HG03565 (cell line): ENCODE measurements around the gene AKAP17A.
A peak's percentile ranks its signal among the peaks of the same experiment; 100 is the strongest.

Experiments used
- ATAC-seq: cut with Tn5 transposase; IDR thresholded peaks from one replicate; pipeline ENCODE4 v1.9.1; 2021; ENCODE audit warnings: mild to moderate bottlenecking, moderate library complexity; ENCODE audit not compliant: unreplicated experiment

AKAP17A gene

DNA sequence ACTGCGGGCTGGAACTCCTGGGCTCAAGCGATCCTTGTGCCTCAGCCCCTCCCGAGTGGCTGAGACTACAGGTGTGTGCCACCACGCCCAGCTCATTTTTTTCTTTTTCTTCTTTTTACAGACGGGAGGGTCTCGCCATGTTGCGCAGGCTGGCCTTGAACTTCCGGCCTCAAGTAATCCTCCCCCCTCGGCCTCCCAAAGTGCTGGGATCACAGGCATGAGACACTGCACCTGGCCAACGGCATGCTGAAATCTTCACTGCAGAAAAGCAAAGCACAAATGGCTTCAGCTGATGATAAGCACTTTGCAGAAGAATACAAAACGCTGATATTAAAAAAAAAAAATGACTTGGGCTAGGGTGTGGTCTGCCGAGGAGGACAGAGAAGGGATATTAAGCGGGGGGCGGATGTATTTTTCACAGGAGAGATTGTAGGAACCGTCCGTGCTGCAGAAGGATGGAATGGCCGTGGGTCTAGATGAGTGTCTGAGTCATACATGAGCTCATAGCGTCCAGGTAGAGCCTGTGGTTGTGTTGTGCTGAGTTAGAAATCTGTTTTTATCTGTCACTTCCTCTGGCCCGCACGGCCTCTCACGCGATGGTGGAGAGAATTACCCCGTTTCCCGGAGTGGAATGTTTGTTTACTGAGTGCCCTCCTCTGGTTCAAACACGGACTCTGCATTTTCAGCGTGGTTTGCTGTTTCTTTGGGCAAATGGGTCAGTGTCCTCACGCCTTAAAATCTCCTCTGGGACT is 8.5 kb upstream of the AKAP17A start:
- ATAC-seq: peak; percentile 89

DNA sequence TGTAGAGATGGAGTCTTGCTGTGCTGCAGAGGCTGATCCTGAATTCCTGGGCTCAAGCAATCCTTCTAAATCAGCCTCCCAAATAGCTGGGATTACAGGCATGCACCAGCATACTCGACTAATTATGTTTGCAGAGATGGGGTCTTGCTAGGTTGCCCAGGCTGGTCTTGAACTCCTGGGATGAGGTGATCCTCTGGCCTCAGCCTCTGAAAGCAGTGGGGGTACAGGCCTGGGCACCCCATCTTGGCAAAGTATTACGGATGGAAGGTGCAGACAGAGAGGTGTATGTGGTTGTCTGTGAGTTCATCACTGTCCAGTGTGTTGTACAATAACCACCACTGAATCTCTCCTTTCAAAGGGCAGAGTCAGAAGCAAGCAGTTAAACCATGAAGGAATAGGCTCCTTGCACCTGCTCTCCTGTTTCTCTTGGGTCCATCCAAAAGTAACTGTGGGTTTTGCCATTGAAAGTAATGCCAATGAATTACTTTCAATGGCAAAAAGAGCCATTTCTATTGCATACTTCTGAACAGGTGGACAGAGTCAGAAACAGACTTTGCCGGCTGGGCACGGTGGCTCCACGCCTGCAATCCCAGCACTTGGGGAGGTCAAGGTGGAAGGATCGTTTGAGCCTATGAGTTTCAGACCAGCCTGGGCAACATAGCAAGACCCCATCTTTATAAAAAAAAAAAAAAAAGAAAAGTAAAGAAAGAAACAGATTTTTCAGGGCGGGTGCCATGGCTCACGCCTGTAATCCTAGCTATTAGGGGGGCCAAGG is 7.0 kb upstream of the AKAP17A start:
- no peak for ATAC-seq

DNA sequence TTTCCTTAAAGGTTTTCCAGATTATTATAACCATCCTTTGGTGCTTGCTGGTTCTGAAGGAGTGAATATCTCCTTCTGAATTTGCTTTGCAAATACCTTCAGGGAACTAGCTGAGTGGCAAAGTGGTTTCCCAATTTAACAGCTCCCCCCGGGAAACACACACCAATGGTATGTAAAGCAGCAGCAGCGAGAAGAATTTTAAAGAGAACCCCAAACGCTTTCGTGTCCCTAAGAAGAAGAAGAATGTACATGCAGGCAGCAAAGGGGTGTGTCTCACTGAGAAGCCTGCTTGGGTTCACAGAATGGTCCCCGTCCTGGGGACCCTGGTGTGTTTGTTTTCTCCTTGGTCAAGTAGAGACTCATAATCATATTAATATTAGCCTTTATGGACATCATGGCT is 4.2 kb upstream of the AKAP17A start:
- no peak for ATAC-seq

DNA sequence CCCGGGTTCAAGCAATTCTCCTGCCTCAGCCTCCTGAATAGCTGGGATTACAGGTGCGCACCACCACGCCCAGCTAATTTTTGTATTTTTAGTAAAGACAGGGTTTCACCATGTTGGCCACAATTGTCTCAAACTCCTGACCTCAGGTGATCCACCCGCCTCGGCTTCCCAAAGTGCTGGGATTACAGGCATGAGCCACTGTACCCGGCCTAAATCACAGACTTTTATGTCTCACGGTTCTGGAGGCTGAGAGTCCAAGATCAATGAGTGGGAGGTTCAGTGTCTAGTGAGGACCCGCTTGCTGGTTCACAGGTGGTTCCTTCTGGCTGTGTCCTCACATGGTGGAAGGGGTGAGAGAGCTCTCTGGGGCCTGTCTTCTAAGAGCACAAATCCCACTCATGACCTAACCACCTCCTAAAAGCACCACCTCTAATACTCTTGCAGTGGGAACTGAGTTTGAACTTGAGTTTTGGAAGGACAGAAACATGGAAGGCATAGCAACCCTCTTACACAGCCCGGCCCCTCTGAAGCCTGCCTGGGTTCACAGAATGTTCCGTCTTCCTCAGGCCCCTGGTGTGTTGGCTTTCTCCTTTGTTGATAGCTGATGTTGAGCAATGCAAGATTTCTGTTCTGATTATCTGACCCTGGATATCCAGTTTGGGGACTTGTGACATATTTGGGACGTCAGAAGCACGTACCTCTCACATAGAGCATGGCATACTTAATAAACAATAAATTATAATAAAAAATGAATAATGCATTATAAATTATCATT is 1.9 kb upstream of the AKAP17A start:
- ATAC-seq: no peak

DNA sequence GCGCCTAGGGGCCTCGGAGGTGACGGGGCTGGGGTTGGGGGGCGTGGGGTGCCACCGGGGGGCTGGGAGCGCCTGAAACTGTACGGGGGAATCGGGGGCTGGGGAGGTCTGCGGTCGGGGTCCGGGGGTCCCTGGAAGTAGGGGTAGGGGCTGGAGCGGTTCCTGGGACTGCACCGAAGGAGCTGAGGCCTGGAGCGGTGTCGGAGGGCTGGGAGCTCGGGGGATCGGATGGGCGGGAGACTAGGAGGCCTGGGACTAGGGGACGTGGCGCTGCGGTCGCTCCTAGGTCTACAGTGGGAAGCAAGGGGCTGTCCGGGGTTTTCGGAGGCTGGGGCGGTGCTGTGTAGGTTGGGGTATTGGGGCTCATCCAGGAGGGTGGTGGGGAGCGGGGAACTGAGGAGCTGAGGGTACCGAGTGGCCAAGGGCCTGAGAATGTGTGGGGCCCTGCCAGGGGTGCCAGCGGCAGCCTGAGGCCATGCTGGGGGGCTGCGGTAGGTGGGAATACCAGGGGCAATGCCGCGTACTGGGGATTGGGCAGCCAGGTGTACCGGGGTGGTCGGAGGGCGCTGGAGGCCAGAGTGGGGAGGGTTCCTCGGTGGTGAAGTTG is 562 bp downstream of the AKAP17A start:
- ATAC-seq: no peak

DNA sequence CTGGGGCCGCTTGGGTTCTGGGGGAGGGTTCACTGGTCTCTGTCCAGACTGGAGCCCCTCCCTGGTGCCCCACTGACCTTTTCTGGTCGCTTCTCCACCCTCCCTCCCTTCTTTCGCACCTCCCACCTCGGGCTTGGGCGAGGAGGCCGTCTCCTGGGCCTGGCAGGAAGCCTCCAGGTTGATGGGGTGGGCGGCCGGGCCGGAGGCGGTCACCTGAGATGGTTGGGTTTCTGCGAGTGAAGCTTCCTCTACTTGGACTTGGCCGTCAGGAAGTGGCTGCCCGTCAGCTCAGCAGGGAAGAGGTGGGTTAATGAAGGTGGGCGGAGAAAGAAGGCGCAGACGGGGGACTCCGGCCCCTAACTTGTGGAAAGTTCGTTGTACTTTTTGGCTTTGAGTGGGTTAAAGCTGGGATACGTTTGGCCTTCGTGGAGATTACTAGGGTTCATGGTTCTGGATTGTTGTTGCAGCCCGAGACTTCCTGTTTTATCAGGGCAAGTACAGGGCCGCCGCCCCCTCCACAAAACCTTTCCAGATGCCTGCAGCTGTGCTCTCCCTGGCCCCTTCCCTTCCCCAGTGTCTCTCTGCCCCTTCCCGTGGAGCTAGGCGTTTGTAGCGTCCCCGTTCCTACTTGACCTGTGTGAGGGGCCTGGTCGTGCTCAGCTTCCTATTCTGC is 1.2 kb downstream of the AKAP17A start:
- ATAC-seq: peak; percentile 38

DNA sequence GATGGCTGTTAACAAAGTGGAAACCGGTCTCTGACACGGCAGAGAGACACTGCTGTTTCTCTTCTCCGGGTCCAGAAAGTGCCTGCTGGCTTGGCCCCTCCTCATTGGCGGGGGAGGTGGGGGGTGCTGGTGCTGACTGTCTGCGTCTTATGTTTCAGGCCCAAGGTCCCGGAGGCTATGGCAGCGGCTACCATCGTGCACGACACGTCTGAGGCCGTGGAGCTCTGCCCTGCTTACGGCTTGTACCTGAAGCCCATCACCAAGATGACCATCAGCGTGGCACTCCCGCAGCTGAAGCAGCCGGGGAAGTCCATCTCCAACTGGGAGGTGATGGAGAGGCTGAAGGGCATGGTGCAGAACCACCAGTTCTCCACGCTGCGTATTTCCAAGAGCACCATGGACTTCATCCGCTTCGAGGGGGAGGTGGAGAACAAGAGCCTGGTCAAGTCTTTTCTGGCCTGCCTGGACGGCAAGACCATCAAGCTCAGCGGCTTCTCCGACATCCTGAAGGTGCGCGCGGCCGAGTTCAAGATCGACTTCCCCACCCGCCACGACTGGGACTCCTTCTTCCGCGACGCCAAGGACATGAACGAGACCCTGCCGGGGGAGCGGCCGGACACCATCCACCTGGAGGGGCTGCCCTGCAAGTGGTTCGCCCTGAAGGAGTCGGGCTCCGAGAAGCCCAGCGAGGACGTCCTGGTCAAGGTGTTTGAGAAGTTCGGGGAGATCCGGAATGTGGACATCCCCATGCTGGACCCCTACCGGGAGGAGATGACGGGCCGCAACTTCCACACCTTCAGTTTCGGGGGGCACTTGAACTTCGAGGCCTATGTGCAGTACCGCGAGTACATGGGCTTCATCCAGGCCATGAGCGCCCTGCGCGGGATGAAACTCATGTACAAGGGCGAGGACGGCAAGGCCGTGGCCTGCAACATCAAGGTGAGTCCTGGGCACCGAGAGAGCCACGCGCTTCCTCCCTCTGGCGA is 2.2 kb downstream of the AKAP17A start:
- no peak for ATAC-seq

DNA sequence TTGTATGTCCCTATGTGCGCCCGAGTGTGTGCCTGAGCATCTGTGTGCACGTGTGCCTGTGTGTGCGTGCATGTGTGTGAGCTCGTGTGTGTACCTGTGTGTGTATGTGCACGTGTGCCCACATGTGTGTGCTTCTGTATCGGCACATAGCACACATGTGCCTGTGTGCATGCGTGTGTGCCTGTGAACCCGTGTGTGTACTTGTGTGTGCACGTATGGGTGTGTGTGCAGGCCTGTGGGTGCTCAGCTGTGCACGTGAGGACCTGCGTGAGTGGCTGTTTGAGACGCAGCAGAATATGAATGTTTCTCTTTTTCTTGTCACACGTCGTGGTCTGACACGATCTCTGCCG is 4.3 kb downstream of the AKAP17A start:
- ATAC-seq: no peak

DNA sequence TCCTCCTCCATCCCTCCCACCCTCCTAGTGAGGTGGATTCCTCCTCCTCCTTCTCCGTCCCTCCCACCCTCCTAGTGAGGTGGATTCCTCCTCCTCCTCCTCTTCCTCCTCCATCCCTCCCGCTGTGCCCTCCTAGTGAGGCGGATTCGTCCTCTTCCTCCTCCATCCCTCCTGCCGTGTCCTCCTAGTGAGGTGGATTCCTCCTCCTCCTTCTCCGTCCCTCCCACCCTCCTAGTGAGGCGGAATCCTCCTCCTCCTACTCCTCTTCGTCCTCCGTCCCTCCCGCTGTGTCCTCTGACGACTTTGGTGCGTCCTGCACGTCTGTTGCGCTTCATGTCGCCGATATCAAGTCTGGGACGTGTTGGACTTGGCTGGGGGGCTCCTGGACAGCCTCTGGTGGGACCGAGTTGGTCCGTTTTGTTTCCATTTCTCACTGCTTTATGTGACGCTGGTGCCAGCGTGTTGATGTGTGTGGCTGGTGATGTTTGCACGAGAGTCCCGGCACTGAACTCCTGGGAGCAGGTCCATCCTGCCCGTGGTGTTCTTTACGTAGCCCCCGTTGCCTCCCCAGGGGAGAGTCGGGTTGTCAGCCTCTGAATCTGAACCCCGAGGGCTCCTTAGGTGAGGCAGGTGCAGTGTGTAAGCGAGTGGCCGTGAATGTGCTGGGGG is 5.4 kb downstream of the AKAP17A start:
- ATAC-seq: no peak

DNA sequence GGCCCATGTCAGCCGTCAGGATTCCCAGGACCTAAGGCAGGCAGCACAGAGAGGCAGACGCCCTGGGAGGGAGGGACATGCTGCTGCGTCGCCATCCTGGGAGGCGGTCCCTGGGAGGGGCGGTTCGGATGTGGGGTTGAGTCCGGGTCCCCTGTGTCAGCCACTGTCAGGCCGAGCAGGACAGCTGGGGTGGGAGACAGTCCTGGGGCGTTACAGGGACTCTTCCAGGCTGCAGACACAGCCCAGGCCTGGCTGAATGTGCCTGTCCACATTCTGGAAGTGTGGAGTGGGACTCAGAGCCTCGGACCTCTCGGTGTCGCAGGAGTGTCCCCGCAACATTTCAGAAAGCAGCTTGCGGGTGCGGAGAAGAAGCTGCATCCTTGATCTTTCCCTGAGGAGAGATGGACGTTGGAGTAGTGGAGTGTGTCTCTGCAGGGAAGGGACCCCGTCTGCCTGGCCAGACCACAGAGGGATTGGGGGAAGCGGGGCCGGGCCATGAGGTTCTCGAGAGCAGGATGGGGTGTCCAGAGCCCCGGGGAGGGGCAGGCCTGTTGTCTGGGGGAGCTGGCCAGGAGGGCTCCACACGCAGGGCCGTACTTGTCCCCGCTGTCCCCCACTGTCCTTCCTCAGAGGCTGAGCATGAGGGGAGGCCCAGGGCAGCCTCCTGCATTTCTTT is 6.1 kb downstream of the AKAP17A start:
- no peak for ATAC-seq

DNA sequence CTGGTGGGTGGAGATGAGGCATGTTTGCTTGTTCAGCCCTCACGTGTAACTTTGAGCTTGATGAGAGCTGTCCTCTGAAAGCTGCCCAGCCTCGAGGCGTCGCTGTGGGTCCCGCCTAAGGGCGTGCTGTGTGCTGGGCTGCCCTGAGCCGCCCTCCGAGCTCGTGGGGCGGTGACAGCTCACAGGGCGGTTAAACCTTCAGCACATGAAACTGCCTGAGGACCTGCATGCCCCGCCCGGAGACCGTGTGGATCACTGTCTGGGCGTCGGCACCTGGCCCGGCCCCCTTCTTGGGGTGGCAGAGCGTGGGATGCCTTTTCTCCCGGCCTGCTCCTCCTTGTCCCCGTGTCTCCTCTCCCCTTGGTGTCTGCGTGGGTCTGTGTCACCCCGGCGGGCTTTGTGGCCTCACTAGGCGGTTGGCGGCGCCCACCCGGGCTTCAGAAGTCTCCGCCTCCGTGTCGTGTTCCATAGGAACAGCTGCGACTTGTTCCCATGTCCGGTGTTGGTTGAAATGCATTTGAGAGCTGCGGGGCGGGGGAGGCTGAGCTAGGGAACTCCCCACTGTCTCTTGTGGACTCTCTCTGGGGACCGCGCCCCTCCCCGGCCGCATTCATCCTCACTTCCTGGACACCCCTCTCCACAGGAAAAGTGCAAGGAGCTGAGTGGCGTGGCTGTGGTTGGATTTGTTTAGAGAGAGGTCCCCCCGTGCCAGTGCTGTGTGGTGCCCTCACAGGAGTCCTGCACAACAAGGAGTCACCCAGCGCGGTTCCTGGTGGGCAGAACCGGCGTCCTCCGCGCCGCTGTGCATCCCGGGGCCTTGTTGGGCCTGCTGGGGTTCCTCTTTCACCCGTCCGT is 6.8 kb downstream of the AKAP17A start:
- ATAC-seq: no peak

DNA sequence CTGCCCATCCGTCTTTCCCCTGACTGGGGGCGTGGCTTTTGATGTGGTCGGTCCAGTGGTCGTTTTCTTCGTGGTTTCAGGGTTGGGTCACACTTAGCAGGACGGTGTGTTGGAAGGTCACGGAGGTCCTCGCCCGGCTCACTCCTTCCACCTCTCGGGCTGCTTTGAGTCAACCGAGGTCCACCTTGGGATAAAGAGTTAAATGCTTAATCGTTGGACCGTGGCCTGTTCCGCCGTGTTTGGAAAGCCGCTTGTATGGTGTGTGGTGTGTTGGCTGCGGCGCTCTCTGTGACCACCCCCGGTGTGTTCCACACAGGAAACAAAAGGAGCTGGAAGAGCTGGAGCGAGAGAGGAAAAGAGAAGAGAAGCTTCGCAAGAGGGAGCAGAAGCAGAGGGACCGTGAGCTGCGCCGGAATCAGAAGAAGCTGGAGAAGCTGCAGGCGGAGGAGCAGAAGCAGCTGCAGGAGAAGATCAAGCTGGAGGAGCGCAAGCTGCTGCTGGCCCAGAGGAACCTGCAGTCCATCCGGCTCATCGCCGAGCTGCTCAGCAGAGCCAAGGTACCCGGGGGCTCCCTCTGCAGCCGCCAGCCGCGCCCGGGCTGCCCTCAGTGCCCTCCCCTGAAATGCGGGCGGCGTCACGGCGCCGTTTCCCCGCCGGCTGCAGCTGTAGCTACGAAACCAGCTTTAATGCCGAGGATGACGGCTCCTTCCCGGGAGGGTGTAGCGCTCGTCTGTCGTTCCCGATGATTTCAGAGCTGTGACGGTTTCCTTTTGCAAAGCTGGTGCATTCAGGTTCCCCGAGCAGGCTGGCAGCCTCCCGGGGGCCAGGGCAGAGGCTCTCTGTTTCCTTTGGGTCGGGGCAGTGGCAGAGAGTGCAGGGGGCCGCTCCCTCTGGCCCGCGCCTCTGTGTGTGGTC is 7.7 kb downstream of the AKAP17A start:
- no peak for ATAC-seq

DNA sequence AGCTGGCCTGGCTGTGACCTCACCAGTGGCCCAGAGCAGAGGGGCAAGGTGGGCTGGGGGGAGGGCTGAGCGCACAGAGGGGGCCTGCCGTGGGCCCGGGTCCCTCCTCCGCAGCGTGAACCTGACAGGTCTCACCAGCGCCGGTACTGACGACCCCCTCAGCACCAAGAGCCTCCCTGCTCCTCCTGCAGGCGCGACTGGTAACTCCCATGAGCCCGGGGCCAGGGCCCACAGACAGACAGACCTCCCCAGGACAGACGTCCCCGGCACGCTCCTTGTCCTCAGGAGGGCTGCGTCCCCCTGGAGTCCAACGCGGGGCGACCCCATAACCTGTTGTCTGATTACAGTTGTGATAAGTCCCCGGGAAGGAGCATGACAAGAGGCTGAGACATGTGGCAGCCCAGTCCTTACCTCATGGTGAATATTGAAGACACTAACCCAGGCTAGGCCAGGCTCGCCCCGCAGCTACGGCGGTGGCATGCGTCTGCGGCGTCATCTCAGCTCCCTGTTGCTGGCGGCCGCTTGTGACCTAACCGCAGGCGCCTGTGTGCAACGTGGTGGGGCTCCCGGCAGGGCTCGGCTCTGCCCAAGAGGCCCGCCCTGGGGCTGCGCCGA is 8.5 kb downstream of the AKAP17A start:
- no peak for ATAC-seq

DNA sequence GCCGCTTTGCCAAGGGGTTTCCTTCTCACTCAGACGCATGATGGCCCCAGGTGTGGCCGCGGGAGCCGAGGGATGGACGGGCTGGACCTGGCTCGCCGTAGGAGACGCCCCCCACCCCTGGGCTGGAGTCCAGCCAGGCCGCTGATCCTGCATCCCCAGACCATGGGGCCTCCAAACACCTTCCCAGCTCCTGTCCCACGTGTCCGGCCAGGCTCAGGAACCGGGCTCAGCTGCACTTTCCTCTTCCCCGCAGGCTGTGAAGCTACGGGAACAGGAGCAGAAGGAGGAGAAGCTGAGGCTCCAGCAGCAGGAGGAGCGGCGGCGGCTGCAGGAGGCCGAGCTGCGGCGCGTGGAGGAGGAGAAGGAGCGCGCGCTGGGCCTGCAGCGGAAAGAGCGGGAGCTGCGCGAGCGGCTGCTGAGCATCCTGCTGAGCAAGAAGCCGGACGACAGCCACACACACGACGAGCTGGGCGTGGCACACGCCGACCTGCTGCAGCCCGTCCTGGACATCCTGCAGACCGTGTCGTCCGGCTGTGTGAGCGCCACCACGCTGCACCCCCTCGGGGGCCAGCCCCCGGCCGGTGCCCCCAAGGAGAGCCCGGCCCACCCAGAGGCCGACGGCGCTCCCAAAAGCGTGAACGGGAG is 9.1 kb downstream of the AKAP17A start:
- ATAC-seq: no peak

DNA sequence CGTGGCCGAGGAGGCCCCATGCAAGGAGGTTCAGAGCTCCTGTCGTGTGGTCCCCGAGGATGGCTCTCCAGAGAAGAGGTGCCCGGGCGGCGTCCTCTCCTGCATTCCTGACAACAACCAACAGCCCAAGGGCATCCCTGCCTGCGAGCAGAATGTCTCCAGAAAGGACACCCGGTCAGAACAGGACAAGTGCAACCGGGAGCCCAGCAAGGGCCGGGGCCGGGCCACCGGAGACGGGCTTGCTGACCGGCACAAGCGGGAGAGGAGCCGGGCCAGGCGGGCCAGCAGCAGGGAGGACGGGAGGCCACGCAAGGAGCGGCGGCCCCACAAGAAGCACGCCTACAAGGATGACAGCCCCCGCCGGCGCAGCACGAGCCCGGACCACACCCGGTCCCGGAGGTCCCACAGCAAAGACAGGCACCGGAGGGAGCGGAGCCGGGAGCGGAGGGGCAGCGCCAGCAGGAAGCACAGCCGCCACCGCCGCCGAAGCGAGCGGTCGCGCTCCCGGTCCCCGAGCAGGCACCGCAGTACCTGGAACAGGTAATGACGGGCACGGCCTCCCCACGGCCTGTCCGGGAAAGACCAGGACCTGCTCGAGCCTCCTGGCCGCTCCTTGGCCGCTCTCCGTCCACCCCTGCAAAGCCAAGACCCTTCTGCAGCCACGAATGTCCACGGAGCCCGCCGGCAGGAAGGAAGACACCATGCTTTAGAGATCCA is 9.8 kb downstream of the AKAP17A start:
- no peak for ATAC-seq
